Central memory CD8-positive, alpha-beta T cell (primary cell): Measurements from ENCODE around the gene FABP7.

Experiments
- ATAC-seq: fragments of 150-1000 bp; cut with Tn5 transposase; replicated peaks from 2 replicates; pipeline ENCODE4 v1.10.0; 2022; ENCODE audit warnings: mild to moderate bottlenecking, moderate FRiP score, moderate number of reproducible peaks; ENCODE audit not compliant: poor library complexity, severe bottlenecking; ENCODE audit errors: extremely low read depth
- DNase-seq, 2 donors: peaks; one replicate each; pipeline ENCODE4 v3.0.0; 2021; ENCODE audit warnings: low spot score in 2 of 2
- H3K27ac Mint-ChIP-seq: one replicate; pipeline ENCODE4 v1.8.0; 2022; ENCODE audit warnings: low read depth, mild to moderate bottlenecking, moderate library complexity, mixed read lengths
- H3K27me3 Mint-ChIP-seq: one replicate; pipeline ENCODE4 v1.8.0; 2022; ENCODE audit warnings: mixed read lengths
- H3K36me3 Mint-ChIP-seq: one replicate; pipeline ENCODE4 v1.8.0; 2022; ENCODE audit warnings: mild to moderate bottlenecking, moderate library complexity, mixed read lengths; ENCODE audit not compliant: insufficient read depth
- H3K4me1 Mint-ChIP-seq: one replicate; pipeline ENCODE4 v1.8.0; 2022; ENCODE audit warnings: mixed read lengths
- H3K4me3 Mint-ChIP-seq: one replicate; pipeline ENCODE4 v1.8.0; 2022; ENCODE audit warnings: mild to moderate bottlenecking, moderate library complexity, mixed read lengths
- H3K9me3 Mint-ChIP-seq: one replicate; pipeline ENCODE4 v1.8.0; 2022; ENCODE audit warnings: mixed read lengths

FABP7 gene

GRCh38 chr6:122770835-122771601 is 8.5 kb upstream of the FABP7 start:
- Mint-ChIP-seq H3K4me1 (no peaks in the 10 kb centered on the region), H3K27ac (no peak overlapping the region), H3K9me3 (peaks cover 5% of the 10 kb centered on the region), H3K36me3 (no peaks in the 10 kb centered on the region), H3K27me3 (peaks cover 32% of the 10 kb centered on the region), H3K4me3 (no peak overlapping the region)
- DNase-seq = no peak
- no peak for ATAC-seq

- ATAC-seq (no peak), DNase-seq (no peak)
- no peaks in the 10 kb centered on the region for H3K4me1 Mint-ChIP-seq
- no peaks in the 10 kb centered on the region for H3K36me3 Mint-ChIP-seq
- H3K27ac Mint-ChIP-seq = no peak overlapping the region
- no peak overlapping the region for H3K4me3 Mint-ChIP-seq
- H3K9me3 Mint-ChIP-seq = peaks cover 5% of the 10 kb centered on the region
- H3K27me3 Mint-ChIP-seq = peaks cover 27% of the 10 kb centered on the region
Observed at GRCh38 chr6:122772724-122773415, 6.6 kb upstream of the FABP7 start.

- H3K27me3 Mint-ChIP-seq = peaks cover 44% of the 10 kb centered on the region
- H3K4me3 Mint-ChIP-seq = no peak overlapping the region
- H3K9me3 Mint-ChIP-seq = peaks cover 5% of the 10 kb centered on the region
- H3K4me1 Mint-ChIP-seq = no peaks in the 10 kb centered on the region
- no peaks in the 10 kb centered on the region for H3K36me3 Mint-ChIP-seq
- ATAC-seq (no peak), DNase-seq (no peak)
- H3K27ac Mint-ChIP-seq = no peak overlapping the region
Observed at GRCh38 chr6:122775975-122776374, 3.5 kb upstream of the FABP7 start.

- no peak for DNase-seq
- Mint-ChIP-seq H3K27me3 (peaks cover 28% of the 10 kb centered on the region), H3K4me3 (no peak overlapping the region), H3K27ac (no peak overlapping the region), H3K4me1 (no peaks in the 10 kb centered on the region), H3K36me3 (no peaks in the 10 kb centered on the region), H3K9me3 (peaks cover 5% of the 10 kb centered on the region)
- ATAC-seq = no peak
Observed at GRCh38 chr6:122778302-122778701, 1.2 kb upstream of the FABP7 start.

GRCh38 chr6:122778985-122779661 is 393 bp upstream of the FABP7 start:
- ATAC-seq (no peak), DNase-seq (no peak)
- H3K27ac Mint-ChIP-seq = no peak overlapping the region
- H3K27me3 Mint-ChIP-seq = peaks cover 28% of the 10 kb centered on the region
- no peak overlapping the region for H3K4me3 Mint-ChIP-seq
- H3K36me3 Mint-ChIP-seq = no peaks in the 10 kb centered on the region
- no peaks in the 10 kb centered on the region for H3K4me1 Mint-ChIP-seq
- peaks cover 5% of the 10 kb centered on the region for H3K9me3 Mint-ChIP-seq

GRCh38 chr6:122780114-122780513 is 598 bp downstream of the FABP7 start:
- Mint-ChIP-seq H3K36me3 (no peaks in the 10 kb centered on the region), H3K27me3 (peaks cover 28% of the 10 kb centered on the region), H3K9me3 (peaks cover 5% of the 10 kb centered on the region), H3K27ac (no peak overlapping the region), H3K4me3 (no peak overlapping the region), H3K4me1 (no peaks in the 10 kb centered on the region)
- no peak for DNase-seq
- no peak for ATAC-seq

- ATAC-seq (no peak), DNase-seq (no peak)
- Mint-ChIP-seq H3K36me3 (no peaks in the 10 kb centered on the region), H3K9me3 (no peaks in the 10 kb centered on the region), H3K27ac (no peak overlapping the region), H3K4me1 (no peaks in the 10 kb centered on the region), H3K4me3 (no peak overlapping the region), H3K27me3 (peaks cover 21% of the 10 kb centered on the region)
Observed at GRCh38 chr6:122781716-122782115, 2.2 kb downstream of the FABP7 start.

GRCh38 chr6:122783401-122783800 is 3.9 kb downstream of the FABP7 start:
- Mint-ChIP-seq H3K27me3 (peaks cover 38% of the 10 kb centered on the region), H3K4me3 (no peak overlapping the region), H3K36me3 (no peaks in the 10 kb centered on the region), H3K4me1 (no peaks in the 10 kb centered on the region), H3K9me3 (no peaks in the 10 kb centered on the region), H3K27ac (no peak overlapping the region)
- ATAC-seq (no peak), DNase-seq (no peak)

GRCh38 chr6:122785891-122786290 is 6.4 kb downstream of the FABP7 start:
- Mint-ChIP-seq H3K4me1 (peaks cover 5% of the 10 kb centered on the region), H3K9me3 (no peaks in the 10 kb centered on the region), H3K27me3 (peaks cover 43% of the 10 kb centered on the region), H3K4me3 (no peak overlapping the region), H3K36me3 (peaks cover 2% of the 10 kb centered on the region), H3K27ac (no peak overlapping the region)
- ATAC-seq (no peak), DNase-seq (no peak)

- no peak overlapping the region for H3K4me3 Mint-ChIP-seq
- no peak overlapping the region for H3K27ac Mint-ChIP-seq
- DNase-seq (no peak), ATAC-seq (no peak)
- peaks cover 2% of the 10 kb centered on the region for H3K36me3 Mint-ChIP-seq
- no peaks in the 10 kb centered on the region for H3K9me3 Mint-ChIP-seq
- peaks cover 5% of the 10 kb centered on the region for H3K4me1 Mint-ChIP-seq
- H3K27me3 Mint-ChIP-seq = peaks cover 48% of the 10 kb centered on the region
Observed at GRCh38 chr6:122787721-122788120, 8.2 kb downstream of the FABP7 start.

- H3K4me1 Mint-ChIP-seq = peaks cover 5% of the 10 kb centered on the region
Observed at GRCh38 chr6:122788208-122788607, 8.7 kb downstream of the FABP7 start.

GRCh38 chr6:122788663-122789181 is 9.2 kb downstream of the FABP7 start:
- peak overlapping the region; percentile 42 for H3K4me3 Mint-ChIP-seq
- H3K36me3 Mint-ChIP-seq = peaks cover 2% of the 10 kb centered on the region
- no peaks in the 10 kb centered on the region for H3K9me3 Mint-ChIP-seq
- ATAC-seq = no peak
- no peak overlapping the region for H3K27ac Mint-ChIP-seq
- DNase-seq = no peak
- peaks cover 48% of the 10 kb centered on the region for H3K27me3 Mint-ChIP-seq
- H3K4me1 Mint-ChIP-seq = peaks cover 5% of the 10 kb centered on the region

More at GRCh38 chr6:122788208-122788607, 8.7 kb downstream of the FABP7 start:
- no peak overlapping the region for H3K27ac Mint-ChIP-seq
- peaks cover 2% of the 10 kb centered on the region for H3K36me3 Mint-ChIP-seq
- H3K4me3 Mint-ChIP-seq = no peak overlapping the region
- no peak for DNase-seq
- no peak for ATAC-seq
- peaks cover 48% of the 10 kb centered on the region for H3K27me3 Mint-ChIP-seq
- no peaks in the 10 kb centered on the region for H3K9me3 Mint-ChIP-seq
